ENCODE results near the gene ACYP1.

GRCh38 chr14:75041613-75042012 lies 22.2 kb downstream of the ACYP1 start:
- no peak for TF ChIP-seq RXRA (IDR thresholded peaks at IDR 0.05; ENCODE audit: borderline replicate concordance, low read depth)
- no peak for TF ChIP-seq CTCF (IDR thresholded peaks at IDR 0.05)
- TF ChIP-seq EP300 (IDR thresholded peaks at IDR 0.05; ENCODE audit: borderline replicate concordance in 1 of 2, low read depth in 1 of 2, low read length in 1 of 2), result no peak
- TF ChIP-seq TEAD4 (IDR thresholded peaks at IDR 0.05; ENCODE audit: borderline replicate concordance, insufficient read depth), result no peak

Data from SK-N-SH (cell line).